Breast epithelium (tissue), 3 donors: ENCODE results near the gene SCN2B.

ENCODE experiments used
- POLR2A ChIP-seq: fragments of 450-650 bp; IDR thresholded peaks from one replicate; pipeline ENCODE4 v1.6.1; 2016; ENCODE audit warnings: antibody characterized with exemption, mild to moderate bottlenecking, moderate library complexity
- TF ChIP-seq, protein P1 (sequence below), 3 donors: fragments of 450-650 bp; IDR thresholded peaks; one replicate each; pipeline ENCODE4 v1.5.1; 2016 to 2017; ENCODE audit warnings: antibody characterized with exemption in 3 of 3, mild to moderate bottlenecking in 3 of 3, moderate library complexity in 3 of 3

DNA sequence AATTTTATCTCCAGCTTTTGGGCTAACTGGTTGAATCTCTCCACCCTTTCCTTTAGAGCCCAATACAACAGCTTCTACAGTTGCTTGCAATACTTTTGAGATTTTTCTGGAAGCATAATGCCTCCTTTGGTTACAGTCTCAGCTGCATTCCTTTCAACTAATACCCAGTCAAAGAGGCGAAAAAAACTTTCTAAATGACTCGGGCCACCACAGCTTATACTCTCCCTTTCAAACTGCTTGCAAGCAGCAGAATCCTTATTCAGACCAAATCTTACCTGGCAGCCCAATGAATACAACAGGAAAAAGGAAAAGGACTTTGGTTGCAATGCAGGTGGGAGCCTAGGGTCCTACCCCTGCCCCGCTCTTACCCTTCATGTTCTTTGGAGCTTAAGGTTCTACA is 32.6 kb upstream of the SCN2B start:
- TF ChIP-seq POLR2A, result no peak
- TF ChIP-seq, protein P1, sequence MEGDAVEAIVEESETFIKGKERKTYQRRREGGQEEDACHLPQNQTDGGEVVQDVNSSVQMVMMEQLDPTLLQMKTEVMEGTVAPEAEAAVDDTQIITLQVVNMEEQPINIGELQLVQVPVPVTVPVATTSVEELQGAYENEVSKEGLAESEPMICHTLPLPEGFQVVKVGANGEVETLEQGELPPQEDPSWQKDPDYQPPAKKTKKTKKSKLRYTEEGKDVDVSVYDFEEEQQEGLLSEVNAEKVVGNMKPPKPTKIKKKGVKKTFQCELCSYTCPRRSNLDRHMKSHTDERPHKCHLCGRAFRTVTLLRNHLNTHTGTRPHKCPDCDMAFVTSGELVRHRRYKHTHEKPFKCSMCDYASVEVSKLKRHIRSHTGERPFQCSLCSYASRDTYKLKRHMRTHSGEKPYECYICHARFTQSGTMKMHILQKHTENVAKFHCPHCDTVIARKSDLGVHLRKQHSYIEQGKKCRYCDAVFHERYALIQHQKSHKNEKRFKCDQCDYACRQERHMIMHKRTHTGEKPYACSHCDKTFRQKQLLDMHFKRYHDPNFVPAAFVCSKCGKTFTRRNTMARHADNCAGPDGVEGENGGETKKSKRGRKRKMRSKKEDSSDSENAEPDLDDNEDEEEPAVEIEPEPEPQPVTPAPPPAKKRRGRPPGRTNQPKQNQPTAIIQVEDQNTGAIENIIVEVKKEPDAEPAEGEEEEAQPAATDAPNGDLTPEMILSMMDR (IDR thresholded peaks at IDR 0.05), result no peak
